NCI-H524 treated with DMSO at 0.1 percent for 48 hours (cell line): Measurements from ENCODE around the gene FDXR.

Experiments
- DNase-seq: peaks from one replicate; lab custom pipeline; 2025; lab: John Stamatoyannopoulos, UW

The FDXR gene

DNA sequence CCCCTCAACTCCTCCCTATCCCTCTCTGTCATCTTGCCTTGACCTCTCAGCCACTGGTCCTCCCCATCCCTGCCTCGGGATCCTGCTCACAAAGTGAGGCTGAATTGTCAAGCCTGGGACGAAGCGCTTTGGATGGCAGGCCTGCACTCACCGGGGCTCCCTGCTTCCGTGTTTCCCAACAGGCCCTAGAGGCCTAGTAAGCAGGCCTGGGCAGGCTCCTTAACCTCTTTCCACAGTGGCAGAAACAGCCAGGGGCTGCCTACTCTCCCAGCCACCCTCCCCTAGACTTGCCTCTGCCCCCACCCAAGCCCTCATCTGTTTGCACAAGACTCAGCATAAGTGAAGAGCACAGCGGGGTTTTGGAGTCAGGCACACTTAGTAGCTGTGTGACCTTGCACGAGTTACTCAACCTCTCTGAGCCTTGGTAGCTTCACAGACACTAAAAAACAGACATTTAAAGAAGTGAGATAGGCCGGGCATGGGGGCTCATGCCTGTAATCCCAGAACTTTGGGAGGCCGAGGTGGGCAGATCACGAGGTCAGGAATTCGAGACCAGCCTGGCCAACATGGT lies 25.7 kb upstream of the FDXR start:
- no peak for DNase-seq

DNA sequence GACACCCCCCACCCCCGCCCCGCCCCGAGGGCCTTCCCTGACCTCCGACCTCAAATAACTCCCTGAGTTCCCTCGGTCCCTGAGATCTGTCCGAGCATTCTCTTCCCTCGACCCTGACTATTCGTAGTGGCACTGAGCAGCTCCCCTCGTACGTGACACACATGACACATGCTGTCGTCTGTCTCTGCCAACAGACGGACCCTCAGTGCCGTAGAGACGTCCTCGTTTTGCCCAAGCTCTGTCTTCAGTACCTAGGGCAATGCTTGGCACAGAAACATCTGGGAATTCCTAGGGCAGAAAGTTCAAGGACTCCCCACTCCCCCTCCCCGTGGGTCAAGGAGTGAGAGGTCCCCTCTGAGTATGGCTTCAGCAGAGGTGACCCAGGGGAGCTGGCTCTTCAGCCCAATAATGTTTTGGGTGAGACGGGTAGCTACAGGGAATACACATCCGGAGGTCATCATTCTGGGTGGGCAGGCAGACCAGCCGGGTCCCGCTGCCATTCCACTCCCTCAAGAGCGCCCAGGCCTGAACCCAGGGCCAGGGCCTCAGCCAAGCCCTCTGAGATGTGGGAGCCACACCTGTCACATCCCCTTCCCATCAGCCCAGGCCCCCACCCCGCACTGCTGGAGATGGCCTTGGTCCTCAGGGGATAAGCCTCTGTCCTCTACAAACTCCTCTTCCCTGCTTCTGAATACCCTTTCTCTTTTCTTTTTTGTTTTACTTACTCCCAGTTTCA lies 21.3 kb upstream of the FDXR start:
- DNase-seq: no peak

DNA sequence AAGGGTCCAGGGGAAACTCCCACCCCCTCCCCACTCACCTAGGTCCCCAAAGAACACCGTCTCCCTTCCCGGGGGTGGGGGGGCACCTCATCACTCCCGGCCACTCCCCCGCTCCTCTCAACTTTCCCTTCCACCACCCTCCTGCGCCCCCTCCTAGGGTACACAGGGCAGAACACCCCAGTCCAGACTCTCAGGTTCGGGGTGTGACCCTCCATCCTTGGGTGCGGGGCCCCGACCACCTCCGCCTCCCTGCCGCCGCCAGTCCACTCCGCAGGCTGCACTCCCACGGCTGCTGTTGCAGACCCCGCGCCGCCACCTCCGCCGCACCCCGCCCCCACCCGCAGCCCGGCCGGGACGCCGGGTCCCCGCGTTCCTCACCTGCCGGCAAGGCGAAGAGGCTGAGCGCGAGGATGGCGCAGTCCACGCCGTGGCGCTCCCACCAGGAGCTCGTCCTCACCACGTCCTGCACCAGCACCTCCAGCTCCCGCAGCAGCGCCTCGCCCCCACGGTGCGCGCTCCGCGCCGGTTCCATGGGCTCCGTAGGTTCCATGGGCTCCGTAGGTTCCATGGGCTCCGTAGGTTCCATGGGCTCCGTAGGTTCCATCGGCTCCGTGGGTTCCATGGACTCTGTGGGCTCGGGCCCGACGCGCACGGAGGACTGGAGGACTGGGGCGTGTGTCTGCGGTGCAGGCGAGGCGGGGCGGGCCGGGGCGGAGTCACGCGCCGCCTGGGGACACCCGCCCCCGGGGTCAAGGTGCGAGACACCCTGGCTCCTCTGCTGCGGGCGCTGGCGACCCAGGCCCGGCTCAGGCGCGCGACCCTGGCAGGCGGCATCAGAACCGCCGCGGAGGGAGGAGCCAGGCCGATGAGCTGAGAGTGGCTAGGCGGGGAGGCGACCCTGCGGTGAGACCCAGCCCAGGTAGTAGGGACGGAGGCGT lies 20.4 kb upstream of the FDXR start, which contains the start of gene FADS6:
Gene FADS6 (minus strand): TSS at position 660 of the 938 bp plus-strand sequence. CDS start 38 bp downstream, at position 622.
- DNase-seq: no peak

DNA sequence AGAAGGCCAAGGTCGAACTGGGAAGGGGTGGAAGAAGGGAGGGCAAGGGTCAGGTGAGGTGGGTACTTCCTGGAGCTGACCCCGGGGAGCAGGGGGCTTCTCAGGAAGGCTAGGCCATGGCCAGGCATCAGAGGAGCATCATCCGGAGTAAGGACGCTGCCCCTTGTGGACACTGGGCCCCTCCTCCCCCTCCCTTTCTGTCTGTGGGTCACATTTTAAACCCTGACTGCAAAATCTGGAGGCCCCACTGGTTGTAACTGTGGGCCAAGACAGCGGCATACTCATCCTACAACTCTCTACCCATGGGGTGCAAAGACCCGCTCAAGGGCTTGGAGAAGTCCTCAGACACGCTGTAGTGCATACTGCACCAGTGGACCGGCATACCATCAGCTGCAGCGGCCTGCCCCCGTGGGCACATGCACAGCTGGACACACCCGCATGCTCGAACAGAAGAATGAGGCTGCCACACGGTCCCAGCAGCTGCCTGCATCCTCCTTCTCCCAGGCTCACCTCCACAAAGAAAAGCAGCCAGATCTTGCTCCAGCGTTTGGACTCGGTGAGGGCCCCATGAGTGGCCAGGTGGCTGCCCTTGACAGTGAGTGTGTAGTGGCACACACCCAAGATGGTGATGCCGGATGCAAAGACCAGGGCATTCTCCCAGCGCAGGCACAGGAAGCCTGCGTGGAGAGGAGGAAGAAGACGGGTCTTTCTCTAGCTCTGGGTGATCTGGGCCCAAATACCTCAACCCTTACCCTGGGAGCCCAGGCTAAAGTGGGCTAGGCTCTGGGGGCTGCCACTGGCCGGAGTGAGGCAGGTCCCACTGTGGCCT lies 19.4 kb upstream of the FDXR start:
- no peak for DNase-seq

DNA sequence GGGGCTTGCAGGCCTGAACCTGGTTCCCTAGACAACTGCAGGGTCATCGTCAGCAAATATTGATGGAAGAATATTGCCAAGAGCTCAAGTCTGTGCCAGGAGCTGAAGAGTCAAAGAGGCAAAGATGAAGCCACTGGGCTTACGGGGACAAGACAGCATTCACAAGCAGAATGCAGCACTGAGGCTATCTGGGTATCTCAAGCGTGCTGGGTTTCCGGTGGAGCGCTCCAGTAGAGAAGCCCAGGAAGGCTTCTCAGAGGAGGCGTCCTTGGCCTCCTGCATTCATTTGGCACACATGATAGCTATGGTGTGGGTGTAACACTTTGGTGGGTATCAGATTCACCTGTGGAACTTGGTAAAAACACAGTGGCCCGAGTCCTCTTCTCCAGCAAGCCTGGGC lies 17.8 kb upstream of the FDXR start:
- DNase-seq: no peak

DNA sequence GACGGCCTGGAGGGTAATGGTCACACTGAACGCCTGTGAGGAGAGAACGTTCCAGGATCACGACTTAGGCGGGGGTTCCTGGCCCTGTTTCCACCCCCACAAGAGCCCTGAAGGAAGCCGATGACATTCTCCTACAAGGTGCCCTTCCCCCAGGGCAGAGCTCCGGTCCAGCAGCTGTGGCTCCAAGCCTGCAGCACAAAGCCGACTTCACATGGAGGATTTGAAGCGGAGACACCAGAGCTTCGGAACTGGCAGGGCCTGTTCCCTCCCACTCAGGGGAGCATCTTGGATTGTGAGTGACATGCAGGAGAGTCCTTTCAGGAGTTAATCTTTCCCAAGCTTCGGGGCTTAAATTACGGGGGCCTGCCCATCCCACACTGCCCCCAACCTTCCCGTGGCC lies 15.7 kb upstream of the FDXR start:
- DNase-seq: no peak

DNA sequence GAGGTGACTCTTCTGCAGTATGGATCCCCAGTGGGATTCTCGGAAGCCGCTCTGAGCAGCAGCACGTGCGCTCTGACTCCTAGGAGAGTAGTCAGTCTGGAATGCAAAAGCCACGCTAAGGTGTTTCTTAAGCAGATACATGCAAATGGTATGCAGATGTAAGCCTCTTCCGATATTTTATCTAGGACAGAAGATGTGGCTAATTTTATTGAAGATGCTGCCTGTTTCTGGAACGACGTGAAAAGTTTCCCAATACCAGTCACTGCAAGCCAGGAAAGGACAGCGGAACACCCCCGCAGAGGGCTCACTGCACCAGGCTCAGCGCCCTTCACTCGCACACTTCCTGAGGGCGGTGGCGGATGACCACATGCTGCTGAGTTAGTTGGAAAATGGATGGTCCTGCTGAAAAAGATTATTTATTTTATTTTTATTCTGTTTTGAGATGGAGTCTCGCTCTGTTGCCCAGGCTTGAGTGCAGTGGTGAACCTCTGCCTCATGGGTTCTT lies 10.5 kb upstream of the FDXR start:
- no peak for DNase-seq

DNA sequence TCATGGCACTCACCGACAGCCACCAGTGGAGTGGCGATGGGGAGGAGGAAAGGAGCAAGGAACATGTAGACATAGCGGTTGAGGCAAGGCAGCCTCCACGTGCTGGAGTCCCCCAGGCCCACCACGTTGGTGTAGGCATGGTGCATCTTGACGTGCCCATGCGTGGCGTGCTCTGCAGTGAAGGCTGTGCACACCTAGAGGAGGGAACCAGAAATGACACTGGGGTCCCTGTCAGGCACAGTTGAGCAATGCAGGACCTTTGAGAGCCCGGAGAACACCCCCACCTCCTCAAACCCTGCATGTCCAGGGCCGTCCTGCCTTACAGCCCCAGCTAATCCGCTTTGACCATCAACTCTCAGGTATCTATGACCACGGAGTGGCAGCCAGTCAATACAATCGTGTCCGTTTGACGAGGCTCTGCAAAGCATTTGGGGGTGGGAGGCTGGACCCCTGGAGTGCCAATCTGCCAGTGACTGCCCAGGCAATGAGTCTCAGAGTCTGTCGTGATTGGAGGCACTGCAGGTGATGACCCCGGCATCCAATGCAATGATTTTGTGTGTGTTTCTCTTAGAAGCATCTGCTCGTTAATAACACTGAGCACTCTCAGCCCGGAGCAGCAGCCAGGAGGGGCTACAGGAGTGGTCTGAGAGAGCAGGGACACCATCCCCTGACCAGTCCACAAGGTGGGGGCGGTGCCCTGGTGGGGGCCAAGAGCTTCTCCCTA lies 9.9 kb upstream of the FDXR start:
- no peak for DNase-seq

DNA sequence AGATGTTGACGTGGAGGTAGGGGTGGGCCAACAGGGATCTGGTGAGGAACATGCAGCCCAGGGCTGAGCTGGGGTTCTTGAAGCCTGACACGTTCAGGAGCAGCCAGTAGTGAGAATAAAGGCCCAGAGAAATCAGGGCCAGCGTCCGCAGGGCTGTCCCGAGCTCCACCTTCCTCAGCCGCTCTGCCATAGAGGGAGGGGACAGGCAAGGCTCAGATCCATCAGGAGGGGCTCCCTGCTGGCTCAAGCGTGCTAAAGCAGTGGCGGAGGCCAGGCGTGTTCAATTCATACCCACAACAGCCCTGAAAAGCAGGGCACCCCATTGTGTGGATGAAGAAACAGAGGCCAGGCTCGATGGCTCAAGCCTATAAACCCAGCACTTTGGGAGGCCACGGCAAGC lies 8.3 kb upstream of the FDXR start:
- DNase-seq: no peak

DNA sequence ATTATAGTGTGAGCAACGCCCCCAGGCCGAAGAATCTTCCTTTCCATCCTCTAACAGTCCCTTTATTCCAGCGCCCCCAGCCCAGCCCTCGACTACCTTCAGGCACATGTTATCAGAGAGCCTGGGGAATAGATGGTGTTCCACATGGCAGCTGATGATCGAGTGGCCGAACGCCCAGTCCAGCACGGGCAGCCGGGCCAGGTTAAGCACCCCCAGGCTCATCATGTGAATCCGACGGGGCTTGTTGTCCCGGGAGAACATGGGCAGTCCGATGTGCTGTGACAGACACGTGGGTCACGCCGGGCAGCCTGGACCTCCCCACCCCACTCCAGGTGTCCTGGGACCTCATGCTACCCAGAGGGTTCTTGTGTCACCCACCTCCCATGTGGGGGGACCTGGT lies 6.5 kb upstream of the FDXR start:
- no peak for DNase-seq

DNA sequence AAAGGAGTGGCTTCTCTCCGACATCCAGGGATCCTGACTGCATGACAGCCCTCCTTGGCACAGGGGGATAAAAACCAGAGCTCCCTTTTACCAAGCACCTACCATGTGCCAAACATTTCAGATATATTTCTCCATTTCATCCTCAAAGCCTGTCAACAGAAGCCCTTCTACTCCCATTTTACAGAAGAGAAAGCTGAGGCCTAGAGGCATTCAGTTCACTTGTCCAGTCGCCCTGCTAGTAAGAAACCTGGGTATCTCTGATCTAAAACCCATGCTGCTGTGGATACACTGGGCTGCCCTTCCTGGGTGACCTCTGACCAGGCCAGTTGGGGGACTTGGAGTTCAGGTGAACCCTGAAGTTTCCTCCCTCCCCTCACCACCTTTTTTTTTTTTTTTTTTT lies 5.9 kb upstream of the FDXR start:
- DNase-seq: no peak

DNA sequence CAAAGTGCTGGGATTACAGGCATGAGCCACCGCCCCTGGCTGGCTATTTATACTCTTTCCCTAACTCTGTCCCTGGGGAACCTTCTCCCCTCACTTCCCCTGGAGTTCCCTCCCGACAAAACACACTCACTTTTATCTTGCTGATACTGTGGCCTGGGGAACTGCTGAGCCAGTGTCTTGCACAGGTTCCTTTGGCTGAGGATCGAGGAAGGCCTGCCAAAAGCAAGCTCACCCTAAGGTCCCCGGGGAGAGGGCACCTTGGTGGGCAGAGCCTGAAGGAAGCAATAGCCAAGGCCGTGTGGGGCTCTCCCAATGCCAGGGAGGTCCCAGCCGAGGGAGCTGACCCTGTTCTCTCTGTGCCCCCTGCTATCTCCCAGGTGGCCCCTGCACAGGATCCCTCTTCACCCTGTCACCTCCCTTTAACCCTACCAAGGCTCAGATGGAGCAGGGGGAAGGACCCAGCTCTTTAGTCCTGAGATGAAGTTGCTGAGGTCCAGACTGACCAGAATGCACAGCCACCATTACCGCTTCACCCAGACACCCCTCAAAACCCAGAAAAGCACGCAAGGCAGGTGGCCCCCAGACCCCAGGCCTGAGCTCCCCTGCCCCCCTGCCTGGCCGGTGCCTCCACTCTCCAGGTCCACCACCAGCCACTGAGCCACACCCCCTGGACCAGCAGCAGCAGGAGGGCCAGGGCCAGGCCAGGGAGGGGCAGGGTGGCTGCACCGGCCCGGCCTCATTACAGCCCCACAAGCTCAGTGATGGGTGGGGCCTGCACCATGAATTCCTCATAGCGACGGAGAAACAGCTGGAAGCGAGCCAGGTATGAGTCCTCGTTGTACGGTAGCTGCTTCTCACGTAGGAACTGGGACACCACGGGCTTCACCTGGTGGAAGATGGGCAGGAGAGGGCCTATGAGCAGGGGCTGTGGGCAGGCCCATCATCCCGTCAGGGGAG lies 5.1 kb upstream of the FDXR start:
- no peak for DNase-seq

DNA sequence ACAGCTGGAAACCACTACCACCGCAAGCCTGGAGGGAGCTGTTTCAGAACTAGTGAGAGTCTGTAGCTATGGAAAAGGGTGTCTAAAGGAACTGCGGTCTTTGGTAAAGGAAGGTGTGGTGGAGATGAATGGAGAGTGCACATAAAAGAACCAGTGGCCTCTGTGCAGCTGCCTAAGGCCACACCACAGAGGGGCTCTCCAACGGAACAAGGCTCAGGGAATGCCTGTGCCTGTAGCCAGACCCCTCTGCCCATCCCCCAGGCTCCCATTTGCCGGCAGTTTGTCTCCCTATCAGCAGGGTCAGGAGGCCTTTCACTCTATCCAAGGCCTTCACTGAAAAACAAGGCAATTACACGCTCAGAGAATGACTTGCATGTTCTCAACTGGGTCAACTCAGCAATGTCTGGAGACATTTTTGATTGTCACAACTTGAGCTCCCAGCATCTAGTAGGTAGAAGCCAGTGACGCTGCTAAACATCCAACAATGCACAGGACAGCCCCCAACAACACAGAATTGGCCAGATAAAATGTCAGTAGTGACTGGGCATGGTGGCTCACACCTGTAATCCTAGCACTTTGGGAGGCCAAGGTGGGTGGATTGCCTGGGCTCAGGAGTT lies 3.3 kb upstream of the FDXR start:
- no peak for DNase-seq

DNA sequence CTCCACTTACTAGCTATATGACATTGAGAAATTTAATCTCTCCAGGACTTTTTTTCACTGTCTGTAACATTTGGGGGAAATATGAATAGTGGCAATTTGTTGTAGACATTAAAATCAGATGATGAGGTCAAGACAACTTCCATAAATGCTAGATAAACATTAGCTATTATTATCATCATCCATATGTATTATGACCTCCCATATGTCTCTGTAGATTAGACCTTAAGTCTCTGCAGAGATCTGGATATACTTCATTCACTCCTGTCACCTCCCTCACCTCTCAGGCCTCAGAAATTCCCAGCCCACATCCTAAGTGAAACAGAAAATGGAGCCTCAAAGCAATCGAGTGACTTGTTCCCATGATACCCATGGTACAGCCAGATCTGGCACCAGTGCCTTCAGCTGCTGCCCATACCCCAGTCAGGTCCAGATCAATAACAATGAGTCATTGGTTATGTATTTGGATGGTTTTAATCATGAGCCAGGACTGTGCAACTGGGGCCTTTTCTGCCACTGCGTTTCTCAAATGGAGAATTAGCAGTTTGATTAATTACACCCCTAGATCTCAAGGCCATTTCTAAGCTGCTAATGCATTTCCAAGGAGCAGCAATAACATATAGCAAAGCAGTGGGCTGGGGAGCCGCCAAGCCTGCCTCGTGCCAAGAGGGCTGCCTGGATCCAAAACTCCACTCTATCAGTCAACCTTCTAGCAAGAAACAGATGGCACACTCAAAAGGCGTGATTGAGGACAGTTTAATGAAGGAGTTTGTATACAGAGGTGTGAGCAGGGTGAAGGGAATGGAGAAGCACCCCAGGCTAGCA lies 2.6 kb upstream of the FDXR start:
- DNase-seq: peak; percentile 36

DNA sequence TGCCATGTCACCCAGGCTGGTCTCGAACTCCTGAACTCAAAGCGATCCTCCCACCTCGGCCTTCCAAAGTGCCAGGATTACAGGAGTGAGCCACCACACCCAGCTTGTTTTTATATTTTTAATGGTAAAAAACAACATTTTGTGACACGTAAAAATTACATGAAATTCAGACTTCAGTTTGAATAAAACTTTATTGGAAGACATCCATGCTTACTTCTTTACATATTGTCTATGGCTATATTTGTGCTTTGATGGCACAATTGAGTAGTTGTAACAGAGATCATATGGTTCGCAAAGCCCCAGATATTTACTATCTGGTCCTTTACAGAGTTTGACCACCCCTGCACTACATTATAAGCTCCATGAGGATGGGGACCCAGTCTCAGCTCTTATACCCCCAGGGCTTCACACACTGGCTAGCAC lies 1.8 kb upstream of the FDXR start:
- no peak for DNase-seq

DNA sequence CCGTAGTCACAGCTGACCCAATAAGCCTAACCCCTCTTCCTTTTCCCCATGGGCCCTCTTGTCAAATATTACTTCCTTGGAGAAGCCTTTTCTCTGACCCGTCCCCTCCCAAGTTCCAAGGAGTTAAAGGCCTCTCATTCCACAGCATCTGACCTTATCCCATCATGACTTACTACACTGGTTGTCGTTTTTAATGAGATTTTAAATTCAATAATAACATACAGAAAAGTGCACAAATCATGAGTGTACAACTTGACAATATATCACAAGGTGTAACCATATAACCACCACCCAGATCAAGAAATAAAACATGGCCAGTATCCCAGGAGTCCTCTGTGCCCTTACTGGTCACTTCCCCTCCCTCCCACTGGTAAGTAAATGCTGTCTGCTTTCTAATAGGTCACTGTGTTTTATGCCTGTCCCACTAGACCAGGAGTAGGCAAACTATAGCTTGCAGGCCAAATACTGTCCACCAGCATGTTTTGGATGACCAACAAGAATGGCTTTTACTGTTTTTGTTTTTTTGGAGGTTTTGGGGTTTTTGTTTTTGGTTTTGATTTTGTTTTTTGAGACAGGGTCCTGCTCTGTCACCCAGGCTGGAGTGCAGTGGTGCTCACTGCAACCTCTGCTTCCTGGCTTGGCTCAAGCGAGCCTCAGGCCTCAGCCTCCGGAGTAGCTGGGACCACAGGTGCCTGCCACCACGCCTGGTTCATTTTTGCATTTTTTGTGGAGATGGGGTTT lies 1.2 kb upstream of the FDXR start:
- no peak for DNase-seq

DNA sequence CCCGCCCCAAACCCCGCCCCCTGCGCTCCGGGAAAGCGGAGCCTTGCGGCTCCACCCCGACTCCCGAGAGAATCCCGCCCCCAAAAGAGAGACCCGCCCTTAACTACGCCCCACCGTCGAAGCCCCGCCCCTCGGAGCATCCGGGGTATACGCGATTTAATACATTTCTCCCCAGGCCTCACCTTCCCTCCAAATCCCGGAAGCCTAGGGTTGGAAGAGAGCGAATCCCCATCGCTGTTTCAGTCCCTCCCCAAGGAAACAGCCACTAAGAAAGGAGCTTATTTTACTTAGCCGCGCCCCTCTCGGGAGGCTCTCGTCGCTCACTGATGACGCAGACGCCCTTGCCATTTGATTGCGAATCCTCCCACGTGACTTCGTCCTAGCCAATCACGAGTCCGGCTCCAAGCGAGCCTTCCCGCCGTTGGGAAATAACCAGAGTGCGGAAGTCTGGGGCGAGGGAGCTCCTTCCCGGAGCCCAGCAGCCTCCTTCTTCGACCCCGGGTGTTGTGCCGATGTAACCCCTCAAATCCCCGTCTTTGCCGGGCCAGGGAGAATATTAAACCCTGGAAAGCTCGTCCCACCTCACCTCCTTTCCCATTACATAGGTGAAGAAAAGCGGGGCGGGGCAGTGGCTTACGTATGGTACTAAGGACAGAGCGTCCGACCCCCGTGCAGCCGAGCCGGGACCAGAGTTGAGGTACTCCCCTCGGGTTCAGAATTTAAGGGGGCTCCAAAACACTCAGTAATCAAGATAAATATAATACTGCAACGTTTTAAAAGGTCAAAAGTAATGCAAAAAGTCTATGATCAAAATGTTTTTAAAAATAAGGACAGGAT lies 461 bp upstream of the FDXR start:
- DNase-seq: peak; percentile 100
